KOPT-K1 (cell line): ENCODE data around the gene TMEM106B.
"Not testable (repeated sequence)": the region's sequence is repeated elsewhere in the genome, so short reads cannot be mapped to it uniquely, and the experiment has no call there.

Experiments
- H3K27ac ChIP-seq: fragments of 200-600 bp; sonication (generic); 2 replicates; pipeline ENCODE4 v1.5.1; 2016; ENCODE audit warnings: antibody characterized with exemption, mild to moderate bottlenecking, low read depth, low read length; ENCODE audit not compliant: poor library complexity, severe bottlenecking
- H3K36me3 ChIP-seq: fragments of 200-600 bp; sonication (generic); 2 replicates; pipeline ENCODE4 v1.5.1; 2017; ENCODE audit warnings: antibody characterized with exemption, mild to moderate bottlenecking, low read length, moderate library complexity; ENCODE audit not compliant: insufficient read depth
- H3K9me3 ChIP-seq: fragments of 200-600 bp; sonication (generic); 2 replicates; pipeline ENCODE4 v1.5.1; 2017; ENCODE audit warnings: antibody characterized with exemption, low read length, mild to moderate bottlenecking; ENCODE audit not compliant: insufficient read depth, poor library complexity, severe bottlenecking

The TMEM106B gene

GRCh38 chr7:12217311-12217710 is 6.2 kb downstream of the TMEM106B start:
- peaks cover 68% of the 10 kb centered on the region for H3K36me3 ChIP-seq
- no peak overlapping the region for H3K27ac ChIP-seq
- H3K9me3 ChIP-seq = no peaks in the 10 kb centered on the region

DNA sequence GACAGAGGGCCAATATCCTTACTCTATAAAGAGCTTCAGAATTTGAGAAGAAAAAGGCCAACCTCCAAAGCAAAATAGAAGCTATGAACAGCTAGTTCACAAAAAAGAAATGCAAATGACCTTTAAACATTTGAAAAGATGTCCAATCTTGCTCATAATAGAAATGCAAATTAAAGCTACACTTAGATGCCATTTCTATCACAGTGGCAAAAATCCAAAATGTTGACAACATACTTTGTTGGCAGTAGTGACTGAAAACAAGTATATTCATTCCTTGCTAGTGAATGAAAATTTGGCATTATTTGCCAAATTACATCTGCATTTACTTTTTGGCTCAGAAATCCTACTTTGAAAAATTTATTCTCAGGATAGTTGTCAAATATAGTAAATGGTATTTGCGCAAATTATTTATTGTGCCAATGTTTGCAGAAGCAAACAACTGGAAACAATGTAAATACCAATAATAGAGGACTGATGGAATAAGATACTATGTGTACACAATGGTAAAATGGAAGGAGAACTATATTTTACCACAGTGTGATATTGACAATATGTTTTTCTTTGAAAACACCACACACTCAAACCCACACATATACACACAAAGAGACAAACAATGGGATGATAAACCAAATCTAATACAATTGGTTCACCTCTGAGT is 9.4 kb downstream of the TMEM106B start:
- no peak overlapping the region for H3K27ac ChIP-seq
- peaks cover 5% of the 10 kb centered on the region for H3K9me3 ChIP-seq
- peaks cover 77% of the 10 kb centered on the region for H3K36me3 ChIP-seq

GRCh38 chr7:12221414-12221813 is 10.3 kb downstream of the TMEM106B start:
- H3K9me3 ChIP-seq = peaks cover 5% of the 10 kb centered on the region
- H3K27ac ChIP-seq = no peak overlapping the region
- H3K36me3 ChIP-seq = peaks cover 76% of the 10 kb centered on the region

- peaks cover 5% of the 10 kb centered on the region for H3K9me3 ChIP-seq
- peak overlapping the region; percentile 11 for H3K27ac ChIP-seq
- peaks cover 63% of the 10 kb centered on the region for H3K36me3 ChIP-seq
Observed at GRCh38 chr7:12222889-12223579, 11.9 kb downstream of the TMEM106B start.

DNA sequence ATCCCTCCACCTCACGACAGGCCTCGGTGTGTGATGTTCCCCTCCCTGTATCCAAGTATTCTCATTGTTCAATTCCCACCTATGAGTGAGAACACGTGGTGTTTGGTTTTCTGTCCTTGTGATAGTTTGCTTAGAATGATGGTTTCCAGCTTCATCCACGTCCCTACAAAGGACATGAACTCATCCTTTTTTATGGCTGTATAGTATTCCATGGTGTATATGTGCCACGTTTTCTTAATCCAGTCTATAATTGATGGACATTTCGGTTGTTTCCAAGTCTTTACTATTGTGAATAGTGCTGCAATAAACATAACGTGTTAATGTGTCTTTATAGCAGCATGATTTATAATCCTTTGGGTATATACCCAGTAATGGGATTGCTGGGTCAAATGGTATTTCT is 13.9 kb downstream of the TMEM106B start:
- not testable (repeated sequence) for H3K9me3 ChIP-seq, H3K27ac ChIP-seq
- H3K36me3 ChIP-seq = peaks cover 48% of the 10 kb centered on the region

DNA sequence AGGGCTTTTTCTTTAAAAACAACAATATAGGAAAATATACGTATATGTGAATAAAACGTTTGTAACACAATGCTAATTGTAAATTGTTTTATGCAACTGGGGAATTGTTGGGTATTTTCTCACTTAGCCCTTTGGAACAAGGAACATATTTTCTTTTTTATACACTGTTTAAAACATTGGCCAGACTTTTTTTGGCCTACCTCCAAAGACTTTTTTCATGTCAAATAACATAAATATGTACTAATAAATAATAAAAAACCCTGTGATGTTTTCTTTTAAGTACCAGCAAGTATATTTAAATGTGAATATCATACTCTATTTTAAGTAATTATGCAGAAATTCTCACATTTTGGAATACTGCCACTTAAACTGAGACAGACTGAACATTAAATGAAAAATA is 15.7 kb downstream of the TMEM106B start:
- H3K27ac ChIP-seq = no peak overlapping the region
- H3K9me3 ChIP-seq = peaks cover 5% of the 10 kb centered on the region
- H3K36me3 ChIP-seq = peaks cover 43% of the 10 kb centered on the region

GRCh38 chr7:12228024-12228423 is 16.9 kb downstream of the TMEM106B start:
- H3K9me3 ChIP-seq = peaks cover 5% of the 10 kb centered on the region
- H3K27ac ChIP-seq = no peak overlapping the region
- peaks cover 50% of the 10 kb centered on the region for H3K36me3 ChIP-seq

DNA sequence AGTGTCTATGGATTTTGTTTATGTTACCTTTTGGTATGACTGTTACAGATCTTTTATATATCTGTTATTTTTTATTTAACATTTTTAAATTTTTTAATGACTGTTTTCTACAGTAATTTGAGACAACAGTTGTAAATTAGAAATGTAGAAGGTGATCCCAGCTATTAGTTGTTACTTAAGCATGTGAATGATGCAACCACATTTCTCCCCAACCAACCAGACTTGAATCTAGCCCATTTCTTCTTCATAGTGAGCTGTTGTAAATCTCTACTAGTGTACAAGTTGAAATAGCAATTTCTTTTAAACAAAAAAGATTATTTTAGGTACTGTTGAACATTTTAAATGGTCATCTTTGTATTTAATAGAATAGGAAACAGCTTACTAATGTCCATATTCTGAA is 18.0 kb downstream of the TMEM106B start:
- H3K27ac ChIP-seq = no peak overlapping the region
- H3K9me3 ChIP-seq = peaks cover 5% of the 10 kb centered on the region
- peaks cover 44% of the 10 kb centered on the region for H3K36me3 ChIP-seq

- H3K36me3 ChIP-seq = peaks cover 29% of the 10 kb centered on the region
- H3K9me3 ChIP-seq = no peaks in the 10 kb centered on the region
- H3K27ac ChIP-seq = no peak overlapping the region
Observed at GRCh38 chr7:12231097-12231496, 20.0 kb downstream of the TMEM106B start.

- Histone ChIP-seq H3K9me3 (no peaks in the 10 kb centered on the region), H3K27ac (no peak overlapping the region), H3K36me3 (peaks cover 32% of the 10 kb centered on the region)
Observed at GRCh38 chr7:12233175-12233574, 22.1 kb downstream of the TMEM106B start.

DNA sequence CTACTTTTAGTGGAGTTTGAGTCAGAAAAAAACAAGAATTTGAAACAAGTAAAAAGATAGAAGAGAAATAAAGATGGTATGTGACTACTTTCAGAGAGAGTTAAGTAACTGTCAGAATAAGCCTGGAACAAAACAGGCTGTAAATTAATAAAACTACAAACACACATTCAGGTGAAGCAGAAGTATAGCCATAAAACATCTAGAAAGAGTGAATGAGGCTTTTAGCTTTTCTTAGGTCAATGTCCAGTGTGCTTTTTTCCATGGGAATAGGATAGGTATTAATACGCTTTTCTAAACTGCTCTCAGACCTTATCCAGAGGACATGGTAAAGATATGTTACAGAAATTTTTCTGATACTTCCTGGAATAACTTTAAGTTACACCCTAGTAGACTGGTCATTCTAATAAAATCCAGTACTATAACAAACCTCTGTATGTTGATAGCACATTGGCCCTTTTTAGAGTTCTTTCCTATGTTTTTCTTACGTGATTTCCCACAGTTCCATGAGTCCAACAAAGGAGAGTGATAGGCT is 23.3 kb downstream of the TMEM106B start:
- H3K36me3 ChIP-seq = peaks cover 43% of the 10 kb centered on the region
- H3K9me3 ChIP-seq = no peaks in the 10 kb centered on the region
- no peak overlapping the region for H3K27ac ChIP-seq

- no peak overlapping the region for H3K27ac ChIP-seq
- no peaks in the 10 kb centered on the region for H3K9me3 ChIP-seq
- peaks cover 33% of the 10 kb centered on the region for H3K36me3 ChIP-seq
Observed at GRCh38 chr7:12235970-12236369, 24.9 kb downstream of the TMEM106B start.

DNA sequence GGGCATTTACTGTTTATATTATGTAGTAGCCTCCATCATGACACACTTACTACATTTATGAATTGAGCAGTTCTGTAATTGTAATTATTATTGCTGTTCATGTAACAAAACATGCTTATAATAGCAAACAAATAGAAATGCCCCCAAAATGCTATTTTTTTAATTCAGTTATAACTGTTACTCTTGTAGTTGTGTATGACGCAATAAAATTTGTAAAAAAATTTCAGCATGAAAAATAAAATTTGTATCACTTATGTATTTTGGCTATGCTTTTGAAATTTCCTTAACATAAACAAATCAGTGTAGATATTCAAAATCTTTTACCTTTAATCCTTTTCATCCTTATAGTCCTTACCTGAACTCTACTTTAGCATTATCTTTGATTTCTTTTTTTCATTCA is 25.9 kb downstream of the TMEM106B start:
- H3K27ac ChIP-seq = no peak overlapping the region
- H3K36me3 ChIP-seq = peaks cover 24% of the 10 kb centered on the region
- H3K9me3 ChIP-seq = no peaks in the 10 kb centered on the region

DNA sequence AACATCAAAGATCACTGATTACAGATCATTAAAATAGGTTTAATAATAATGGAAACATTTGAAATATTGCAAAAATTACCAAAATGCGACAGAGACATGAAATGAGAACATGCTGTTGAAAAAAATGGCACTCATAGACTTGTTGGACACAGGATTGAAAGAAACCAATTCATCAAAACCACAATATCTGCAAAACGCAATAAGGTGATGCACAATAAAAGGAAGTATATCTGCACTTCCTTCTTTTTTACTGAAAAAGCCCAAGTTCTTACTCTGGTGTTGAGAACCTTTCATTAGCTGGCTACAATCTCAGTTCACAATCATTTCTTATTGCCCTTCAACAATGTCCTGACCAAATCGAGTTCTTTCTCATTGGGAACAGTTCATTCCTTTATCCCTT is 28.7 kb downstream of the TMEM106B start:
- Histone ChIP-seq H3K27ac (no peak overlapping the region), H3K36me3 (peaks cover 20% of the 10 kb centered on the region), H3K9me3 (no peaks in the 10 kb centered on the region)

DNA sequence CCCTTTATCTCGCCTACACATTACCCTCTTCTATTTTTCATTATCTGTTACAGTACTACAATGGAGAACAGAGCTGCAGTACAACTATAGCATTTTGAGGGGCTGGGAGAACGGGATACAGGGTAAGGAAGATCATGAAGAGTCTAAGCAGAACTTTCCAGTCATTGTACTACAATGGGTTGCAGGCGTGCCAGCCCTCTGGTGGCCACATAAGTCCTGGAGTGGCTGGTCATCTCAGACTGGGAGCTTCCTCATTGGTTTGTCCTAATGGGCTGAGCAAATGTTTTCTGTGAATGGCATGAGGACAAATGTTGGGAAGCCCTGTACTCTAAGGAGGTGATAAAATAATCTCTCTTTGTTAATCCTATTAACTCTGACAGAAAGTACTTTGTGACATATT is 33.0 kb downstream of the TMEM106B start:
- Histone ChIP-seq H3K27ac (no peak overlapping the region), H3K36me3 (0 out of 2 replicates have a peak, but pooled peaks cover 3% of the 10 kb centered on the region), H3K9me3 (no peaks in the 10 kb centered on the region)

- no peaks in the 10 kb centered on the region for H3K36me3 ChIP-seq
- H3K27ac ChIP-seq = no peak overlapping the region
- no peaks in the 10 kb centered on the region for H3K9me3 ChIP-seq
Observed at GRCh38 chr7:12244694-12245093, 33.6 kb downstream of the TMEM106B start.
